Trophoblast cell (in vitro differentiated cells and primary cell): ENCODE measurements around the gene RNF212.

Source experiments
- DNase-seq, 2 donors: peaks; one replicate each; pipeline ENCODE4 v3.0.0-alpha.2; 2016
- H2AFZ ChIP-seq: 2 replicates; pipeline ENCODE4 v1.6.1; 2013; ENCODE audit warnings: low read length, moderate library complexity, mild to moderate bottlenecking; ENCODE audit not compliant: insufficient read depth, poor library complexity
- H2AK5ac ChIP-seq: 2 replicates; pipeline ENCODE4 v1.6.1; 2013; ENCODE audit warnings: mild to moderate bottlenecking, low read length
- H2BK120ac ChIP-seq: 2 replicates; pipeline ENCODE4 v1.6.1; 2013; ENCODE audit warnings: low read length, mild to moderate bottlenecking, moderate library complexity; ENCODE audit not compliant: insufficient read depth, poor library complexity
- H2BK12ac ChIP-seq: 2 replicates; pipeline ENCODE4 v1.6.1; 2013; ENCODE audit warnings: mild to moderate bottlenecking, low read length, moderate library complexity
- H2BK5ac ChIP-seq: 2 replicates; pipeline ENCODE4 v1.6.1; 2013; ENCODE audit warnings: low read length, low read depth, moderate library complexity, mild to moderate bottlenecking; ENCODE audit not compliant: poor library complexity
- H3K14ac ChIP-seq: 2 replicates; pipeline ENCODE4 v1.6.1; 2013; ENCODE audit warnings: mild to moderate bottlenecking, low read length
- H3K18ac ChIP-seq: 2 replicates; pipeline ENCODE4 v1.6.1; 2013; ENCODE audit warnings: mild to moderate bottlenecking, low read length
- H3K23ac ChIP-seq: 2 replicates; pipeline ENCODE4 v1.6.1; 2013; ENCODE audit warnings: low read length
- H3K27ac ChIP-seq: 2 replicates; pipeline ENCODE4 v1.5.1; 2013; ENCODE audit warnings: low read depth, mild to moderate bottlenecking, inconsistent platforms, low read length, moderate library complexity
- H3K27me3 ChIP-seq: 2 replicates; pipeline ENCODE4 v1.6.1; 2013; ENCODE audit warnings: inconsistent platforms, mild to moderate bottlenecking, low read length, moderate library complexity; ENCODE audit not compliant: insufficient read depth
- H3K36me3 ChIP-seq, 2 experiments: 1 replicate in 1 of 2; 2 replicates in 1 of 2; pipeline ENCODE4 v1.6.1; 2013; ENCODE audit warnings: low read length in 2 of 2, mild to moderate bottlenecking in 2 of 2, moderate library complexity in 1 of 2; ENCODE audit not compliant: insufficient read depth in 2 of 2, control insufficient read depth in 1 of 2
- H3K4ac ChIP-seq: 2 replicates; pipeline ENCODE4 v1.6.1; 2013; ENCODE audit warnings: low read depth, mild to moderate bottlenecking, low read length, moderate library complexity
- H3K4me1 ChIP-seq, 2 experiments: 1 replicate in 1 of 2; 2 replicates in 1 of 2; pipeline ENCODE4 v1.6.1; 2013; ENCODE audit warnings: low read length in 2 of 2, mild to moderate bottlenecking in 2 of 2, moderate library complexity in 1 of 2; ENCODE audit not compliant: insufficient read depth in 2 of 2, control insufficient read depth in 1 of 2
- H3K4me2 ChIP-seq: 2 replicates; pipeline ENCODE4 v1.6.1; 2013; ENCODE audit warnings: inconsistent platforms, mild to moderate bottlenecking, low read length, moderate library complexity
- H3K4me3 ChIP-seq: 2 replicates; pipeline ENCODE4 v1.5.1; 2013; ENCODE audit warnings: mild to moderate bottlenecking, low read depth, low read length, inconsistent platforms
- H3K79me1 ChIP-seq: one replicate; pipeline ENCODE4 v1.6.1; 2013; ENCODE audit warnings: low read length
- H3K79me2 ChIP-seq: 2 replicates; pipeline ENCODE4 v1.6.1; 2013; ENCODE audit warnings: low read length, mild to moderate bottlenecking; ENCODE audit not compliant: control insufficient read depth, insufficient read depth, poor library complexity
- H3K9ac ChIP-seq: 2 replicates; pipeline ENCODE4 v1.6.1; 2013; ENCODE audit warnings: mild to moderate bottlenecking, low read length
- H3K9me3 ChIP-seq: 2 replicates; pipeline ENCODE4 v1.6.1; 2013; ENCODE audit warnings: low read depth, mild to moderate bottlenecking, control low read depth, inconsistent platforms, low read length; ENCODE audit not compliant: insufficient read depth
- H4K12ac ChIP-seq: 2 replicates; pipeline ENCODE4 v1.6.1; 2013; ENCODE audit warnings: low read depth, mild to moderate bottlenecking, low read length, moderate library complexity
- H4K8ac ChIP-seq: 2 replicates; pipeline ENCODE4 v1.6.1; 2013; ENCODE audit warnings: low read depth, mild to moderate bottlenecking, low read length, moderate library complexity
- H4K91ac ChIP-seq: one replicate; pipeline ENCODE4 v1.6.1; 2013; ENCODE audit warnings: low read depth, mild to moderate bottlenecking, low read length, moderate library complexity
- WGBS: extraction: QIAGEN DNeasy Blood & Tissue Kit; methylation state at CpG from one replicate; pipeline ENCODE4 v1.1.7; 2013; ENCODE audit warnings: missing lambda C conversion rate; ENCODE audit not compliant: insufficient read length, insufficient coverage; ENCODE audit errors: extremely low coverage; 5-methylcytosine and 5-hydroxymethylcytosine counted together

Gene RNF212

GRCh38 chr4:1151541-1151940 lies 38.2 kb upstream of the RNF212 start:
- Histone ChIP-seq H3K4me2 (no peak overlapping the region), H3K79me1 (no peaks in the 10 kb centered on the region), H2BK12ac (no peak overlapping the region), H2BK5ac (no peak overlapping the region), H3K79me2 (no peaks in the 10 kb centered on the region), H3K4me1 (no peaks in the 10 kb centered on the region), H3K23ac (no peak overlapping the region), H4K91ac (no peak overlapping the region), H3K36me3 (no peaks in the 10 kb centered on the region), H4K8ac (no peak overlapping the region), H2BK120ac (no peak overlapping the region), H3K4ac (no peak overlapping the region), H2AK5ac (no peak overlapping the region), H3K9me3 (peaks cover 35% of the 10 kb centered on the region), H3K9ac (no peak overlapping the region), H3K27me3 (no peaks in the 10 kb centered on the region), H2AFZ (no peak overlapping the region), H3K18ac (no peak overlapping the region), H3K27ac (no peak overlapping the region), H4K12ac (no peak overlapping the region), H3K4me3 (no peak overlapping the region), H3K14ac (no peak overlapping the region)
- DNase-seq: no peak
- no CpG with 5 or more reads among the region's 6 CpGs for WGBS

- no CpG with 5 or more reads among the region's 3 CpGs for WGBS
Measured at GRCh38 chr4:1150875-1151274, 37.5 kb upstream of the RNF212 start.

GRCh38 chr4:1139860-1140259 lies 26.5 kb upstream of the RNF212 start:
- DNase-seq: no peak
- Histone ChIP-seq H2AFZ (no peak overlapping the region), H3K9me3 (peaks cover 4% of the 10 kb centered on the region), H3K9ac (no peak overlapping the region), H4K8ac (no peak overlapping the region), H3K23ac (no peak overlapping the region), H4K91ac (no peak overlapping the region), H3K27me3 (no peaks in the 10 kb centered on the region), H4K12ac (no peak overlapping the region), H3K36me3 (no peaks in the 10 kb centered on the region), H3K14ac (no peak overlapping the region), H3K79me2 (no peaks in the 10 kb centered on the region), H3K18ac (no peak overlapping the region), H2BK120ac (no peak overlapping the region), H3K4me2 (no peak overlapping the region), H3K4me1 (no peaks in the 10 kb centered on the region), H3K27ac (no peak overlapping the region), H3K79me1 (no peaks in the 10 kb centered on the region), H2BK5ac (no peak overlapping the region), H2BK12ac (no peak overlapping the region), H3K4me3 (no peak overlapping the region), H3K4ac (no peak overlapping the region), H2AK5ac (no peak overlapping the region)
- no CpG with 5 or more reads among the region's 1 CpG for WGBS

More at GRCh38 chr4:1150875-1151274, 37.5 kb upstream of the RNF212 start:
- Histone ChIP-seq H3K9ac (no peak overlapping the region), H3K4me1 (no peaks in the 10 kb centered on the region), H3K79me2 (no peaks in the 10 kb centered on the region), H3K4me2 (no peak overlapping the region), H3K36me3 (no peaks in the 10 kb centered on the region), H3K4me3 (no peak overlapping the region), H2AFZ (no peak overlapping the region), H3K4ac (no peak overlapping the region), H3K14ac (no peak overlapping the region), H4K12ac (no peak overlapping the region), H2BK12ac (no peak overlapping the region), H3K27me3 (no peaks in the 10 kb centered on the region), H3K18ac (no peak overlapping the region), H2BK120ac (no peak overlapping the region), H4K91ac (no peak overlapping the region), H3K79me1 (no peaks in the 10 kb centered on the region), H2AK5ac (no peak overlapping the region), H3K9me3 (peaks cover 31% of the 10 kb centered on the region), H3K23ac (no peak overlapping the region), H4K8ac (no peak overlapping the region), H3K27ac (no peak overlapping the region), H2BK5ac (no peak overlapping the region)
- DNase-seq: no peak

- Histone ChIP-seq H3K4me3 (no peak overlapping the region), H3K4me2 (no peak overlapping the region), H3K23ac (no peak overlapping the region), H3K79me2 (no peaks in the 10 kb centered on the region), H2AFZ (no peak overlapping the region), H3K27me3 (no peaks in the 10 kb centered on the region), H3K9ac (no peak overlapping the region), H2AK5ac (no peak overlapping the region), H3K4ac (no peak overlapping the region), H3K27ac (no peak overlapping the region), H3K36me3 (no peaks in the 10 kb centered on the region), H2BK5ac (no peak overlapping the region), H3K4me1 (no peaks in the 10 kb centered on the region), H3K79me1 (no peaks in the 10 kb centered on the region), H2BK12ac (no peak overlapping the region), H3K9me3 (no peaks in the 10 kb centered on the region), H4K91ac (no peak overlapping the region), H3K14ac (no peak overlapping the region), H2BK120ac (no peak overlapping the region), H4K12ac (no peak overlapping the region), H3K18ac (no peak overlapping the region), H4K8ac (no peak overlapping the region)
- no peak for DNase-seq
- 100% methylated on average over 1 of the region's 2 CpGs for WGBS
Measured at GRCh38 chr4:1137850-1138249, 24.5 kb upstream of the RNF212 start.
